DND-41 (cell line): ENCODE results near the gene SPINT2.

Experiments
- ATAC-seq: fragments of 200-7000 bp; cut with Tn5 transposase; 3 replicates; pipeline ENCODE4 v1.9.1; 2021; ENCODE audit warnings: low read depth; ENCODE audit not compliant: insufficient read depth
- DNase-seq: peaks from one replicate; pipeline ENCODE4 v3.0.0-alpha.2; 2020
- H2AFZ ChIP-seq: 2 replicates; pipeline ENCODE4 v1.6.0; 2012; ENCODE audit warnings: low read depth, low read length
- H3K27ac ChIP-seq: 2 replicates; pipeline ENCODE4 v1.5.1; 2012; ENCODE audit warnings: low read length, inconsistent platforms
- H3K27me3 ChIP-seq: fragments of 200-600 bp; sonication (generic); 2 replicates; pipeline ENCODE4 v1.6.0; 2012; ENCODE audit warnings: low read length, mild to moderate bottlenecking, inconsistent platforms; ENCODE audit not compliant: insufficient read depth, poor library complexity
- H3K36me3 ChIP-seq: 2 replicates; pipeline ENCODE4 v1.5.1; 2012; ENCODE audit warnings: low read length, inconsistent platforms; ENCODE audit not compliant: insufficient read depth
- H3K4me1 ChIP-seq: 2 replicates; pipeline ENCODE4 v1.5.1; 2012; ENCODE audit warnings: mild to moderate bottlenecking, low read length; ENCODE audit not compliant: insufficient read depth
- H3K4me2 ChIP-seq: 2 replicates; pipeline ENCODE4 v1.6.0; 2012; ENCODE audit warnings: mild to moderate bottlenecking, moderate library complexity, low read length, inconsistent platforms; ENCODE audit not compliant: insufficient read depth
- H3K4me3 ChIP-seq, 2 experiments: fragments of 200-600 bp in 1 of 2; shearing (Covaris generic) in 1 of 2; 2 replicates each; pipeline ENCODE4 v1.5.1; 2012 to 2016; ENCODE audit warnings: inconsistent platforms in 2 of 2, low read length in 2 of 2, mild to moderate bottlenecking in 2 of 2, low read depth in 1 of 2, moderate library complexity in 1 of 2
- H3K79me2 ChIP-seq: 2 replicates; pipeline ENCODE4 v1.6.0; 2012; ENCODE audit warnings: low read length, inconsistent platforms; ENCODE audit not compliant: insufficient read depth
- H3K9ac ChIP-seq: 2 replicates; pipeline ENCODE4 v1.6.0; 2012; ENCODE audit warnings: low read depth, mild to moderate bottlenecking, inconsistent platforms, low read length, moderate library complexity
- H3K9me3 ChIP-seq: 2 replicates; pipeline ENCODE4 v1.5.1; 2012; ENCODE audit warnings: low read length, moderate library complexity, mild to moderate bottlenecking, inconsistent platforms; ENCODE audit not compliant: insufficient read depth, severe bottlenecking
- H4K20me1 ChIP-seq: 2 replicates; pipeline ENCODE4 v1.6.0; 2012; ENCODE audit warnings: low read length; ENCODE audit not compliant: insufficient read depth
- CTCF ChIP-seq: IDR thresholded peaks from 2 replicates; pipeline ENCODE4 v1.5.1; 2012; ENCODE audit warnings: borderline replicate concordance, low read length, moderate library complexity, mild to moderate bottlenecking; ENCODE audit not compliant: poor library complexity, severe bottlenecking; ENCODE audit errors: extremely low read depth
- EZH2 ChIP-seq: IDR thresholded peaks from 3 replicates; pipeline ENCODE4 v1.6.1; 2012; ENCODE audit warnings: borderline replicate concordance, low read depth, mild to moderate bottlenecking, moderate library complexity, low read length, inconsistent platforms; ENCODE audit not compliant: severe bottlenecking

SPINT2 gene

GRCh38 chr19:38309615-38310278, 45.4 kb downstream of the SPINT2 start:
- no peak for DNase-seq
- H3K79me2 ChIP-seq = peaks cover 30% of the 10 kb centered on the region

GRCh38 chr19:38310279-38310670, 45.9 kb downstream of the SPINT2 start:
- Histone ChIP-seq H3K36me3 (peaks cover 33% of the 10 kb centered on the region), H2AFZ (no peak overlapping the region), H3K79me2 (peaks cover 36% of the 10 kb centered on the region), H3K9me3 (no peaks in the 10 kb centered on the region), H3K4me3 (no peak overlapping the region), H3K27ac (no peak overlapping the region), H4K20me1 (0 out of 2 replicates have a peak, but pooled peaks cover 9% of the 10 kb centered on the region), H3K4me2 (no peak overlapping the region), H3K27me3 (no peaks in the 10 kb centered on the region), H3K4me1 (peaks cover 11% of the 10 kb centered on the region), H3K9ac (no peak overlapping the region)
- no peak for DNase-seq
- ATAC-seq = no peak
- no peak for TF ChIP-seq EZH2
- no peak for TF ChIP-seq CTCF

More at GRCh38 chr19:38309615-38310278, 45.4 kb downstream of the SPINT2 start:
- Histone ChIP-seq H3K27me3 (no peaks in the 10 kb centered on the region), H3K4me3 (no peak overlapping the region), H4K20me1 (0 out of 2 replicates have a peak, but pooled peaks cover 9% of the 10 kb centered on the region), H2AFZ (no peak overlapping the region), H3K4me2 (no peak overlapping the region), H3K36me3 (peaks cover 38% of the 10 kb centered on the region), H3K9me3 (no peaks in the 10 kb centered on the region), H3K4me1 (peaks cover 5% of the 10 kb centered on the region), H3K27ac (no peak overlapping the region), H3K9ac (no peak overlapping the region)
- ATAC-seq = no peak
- TF ChIP-seq CTCF (no peak), EZH2 (no peak)

GRCh38 chr19:38310986-38311385, 46.6 kb downstream of the SPINT2 start:
- Histone ChIP-seq H3K4me1 (peaks cover 12% of the 10 kb centered on the region), H3K9me3 (no peaks in the 10 kb centered on the region), H3K4me3 (no peak overlapping the region), H3K4me2 (no peak overlapping the region), H3K27ac (no peak overlapping the region), H3K79me2 (peaks cover 39% of the 10 kb centered on the region), H3K27me3 (no peaks in the 10 kb centered on the region), H2AFZ (no peak overlapping the region), H3K9ac (no peak overlapping the region), H4K20me1 (0 out of 2 replicates have a peak, but pooled peaks cover 9% of the 10 kb centered on the region), H3K36me3 (peaks cover 30% of the 10 kb centered on the region)
- TF ChIP-seq CTCF (no peak), EZH2 (no peak)
- ATAC-seq (no peak), DNase-seq (no peak)
